Thyroid gland (tissue), 4 donors: ENCODE results near the gene JAKMIP1.

Experiments used
- POLR2A ChIP-seq, 2 donors: fragments of 450-650 bp; IDR thresholded peaks; one replicate each; pipeline ENCODE4 v1.6.1; 2017; ENCODE audit warnings: antibody characterized with exemption in 2 of 2, mild to moderate bottlenecking in 2 of 2, moderate library complexity in 1 of 2
- TF ChIP-seq, protein P1 (sequence below), 6 experiments: fragments of 200-600 bp in 3 of 6; fragments of 450-650 bp in 3 of 6; sonication (generic) in 3 of 6; IDR thresholded peaks; one replicate each; pipeline ENCODE4 v1.5.1; 2016 to 2019; ENCODE audit warnings: antibody characterized with exemption in 6 of 6, mild to moderate bottlenecking in 2 of 6, inconsistent platforms in 1 of 6, moderate library complexity in 1 of 6

DNA sequence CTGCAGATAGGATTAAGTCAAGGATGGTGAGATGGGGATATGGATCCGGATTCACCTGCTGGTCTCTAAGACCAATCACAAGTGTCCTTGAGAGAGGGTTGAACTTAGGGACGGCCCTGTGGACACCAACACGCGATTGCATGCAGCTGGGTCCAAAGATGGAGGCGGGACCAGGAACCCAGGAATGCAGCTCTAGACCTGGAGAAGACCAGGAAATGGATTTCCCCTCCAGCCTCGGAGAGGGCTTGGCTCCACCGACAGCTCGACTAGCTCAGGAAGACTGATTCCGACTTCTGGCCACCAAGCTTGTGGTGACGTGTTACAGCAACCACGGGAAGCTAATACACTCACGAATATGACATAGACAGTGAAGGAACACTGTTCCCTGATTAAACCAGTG is 186.8 kb downstream of the JAKMIP1 start:
- TF ChIP-seq POLR2A (IDR thresholded peaks at IDR 0.05): no peak
- TF ChIP-seq, protein P1, sequence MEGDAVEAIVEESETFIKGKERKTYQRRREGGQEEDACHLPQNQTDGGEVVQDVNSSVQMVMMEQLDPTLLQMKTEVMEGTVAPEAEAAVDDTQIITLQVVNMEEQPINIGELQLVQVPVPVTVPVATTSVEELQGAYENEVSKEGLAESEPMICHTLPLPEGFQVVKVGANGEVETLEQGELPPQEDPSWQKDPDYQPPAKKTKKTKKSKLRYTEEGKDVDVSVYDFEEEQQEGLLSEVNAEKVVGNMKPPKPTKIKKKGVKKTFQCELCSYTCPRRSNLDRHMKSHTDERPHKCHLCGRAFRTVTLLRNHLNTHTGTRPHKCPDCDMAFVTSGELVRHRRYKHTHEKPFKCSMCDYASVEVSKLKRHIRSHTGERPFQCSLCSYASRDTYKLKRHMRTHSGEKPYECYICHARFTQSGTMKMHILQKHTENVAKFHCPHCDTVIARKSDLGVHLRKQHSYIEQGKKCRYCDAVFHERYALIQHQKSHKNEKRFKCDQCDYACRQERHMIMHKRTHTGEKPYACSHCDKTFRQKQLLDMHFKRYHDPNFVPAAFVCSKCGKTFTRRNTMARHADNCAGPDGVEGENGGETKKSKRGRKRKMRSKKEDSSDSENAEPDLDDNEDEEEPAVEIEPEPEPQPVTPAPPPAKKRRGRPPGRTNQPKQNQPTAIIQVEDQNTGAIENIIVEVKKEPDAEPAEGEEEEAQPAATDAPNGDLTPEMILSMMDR (IDR thresholded peaks at IDR 0.05): no peak
